Measurements from ENCODE around the gene ACSM4. TPM values are rescaled to one million over a fixed set of nuclear protein-coding genes. Genes with fewer than 3 reads are reported as not detected.
"Not testable (repeated sequence)": the region's sequence is repeated elsewhere in the genome, so short reads cannot be mapped to it uniquely, and the experiment has no call there.

ACSM4 gene
- total and polyA plus RNA-seq, 12 donors: not detected

DNA sequence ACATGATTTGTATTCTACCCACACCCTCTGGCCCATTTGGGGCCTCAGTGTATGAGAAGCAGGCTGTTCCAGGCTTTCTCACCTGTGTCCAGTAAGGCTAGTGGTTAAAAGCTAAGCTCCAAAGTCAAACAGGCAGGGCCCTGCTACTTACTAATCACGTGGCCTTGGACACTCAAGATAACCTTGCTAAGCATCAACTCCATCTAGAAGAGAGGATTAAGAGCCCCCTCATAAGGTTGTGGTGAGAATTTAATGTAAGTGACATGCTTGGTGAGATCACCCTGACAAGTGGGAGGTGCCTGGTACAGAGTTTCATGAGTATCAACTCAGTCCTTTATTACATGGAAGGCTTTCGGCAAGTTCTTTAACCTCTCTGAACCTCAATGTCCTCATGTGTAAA, 17.8 kb downstream of the ACSM4 start:
- no peak overlapping the region for H3K4me3 ChIP-seq
- intact Hi-C loops (cut with DNase I): no loop called here
- H3K27me3 ChIP-seq: no peaks in the 10 kb centered on the region
- H3K4me1 ChIP-seq (replicated peaks in 1 of 2): no peaks in the 10 kb centered on the region
- no peak overlapping the region for H3K27ac ChIP-seq
- H3K36me3 ChIP-seq (replicated peaks in 1 of 2): no peaks in the 10 kb centered on the region
- TF ChIP-seq CTCF (IDR thresholded peaks at IDR 0.05) (no peak), POLR2A (IDR thresholded peaks at IDR 0.05) (no peak)
- 56 to 74% (median 65%) methylated on average over 2 of the region's 2 CpGs for WGBS, 4 donors
- H3K9me3 ChIP-seq (replicated peaks in 1 of 3): no peaks in the 10 kb centered on the region
- DNase-seq: no peak

- WGBS, 4 donors: 74 to 88% (median 83%) methylated on average over 5 of the region's 5 CpGs
- TF ChIP-seq CTCF (IDR thresholded peaks at IDR 0.05) (no peak), POLR2A (IDR thresholded peaks at IDR 0.05) (no peak)
- H3K27me3 ChIP-seq: no peaks in the 10 kb centered on the region
- H3K27ac ChIP-seq: no peak overlapping the region
- no peak for DNase-seq
- no peaks in the 10 kb centered on the region for H3K9me3 ChIP-seq (replicated peaks in 1 of 3)
- no peaks in the 10 kb centered on the region for H3K36me3 ChIP-seq (replicated peaks in 1 of 2)
- intact Hi-C loops (cut with DNase I): no loop called here
- no peak overlapping the region for H3K4me3 ChIP-seq
- H3K4me1 ChIP-seq (replicated peaks in 1 of 2): no peaks in the 10 kb centered on the region
Measured at GRCh38 chr12:7322599-7322998, 18.7 kb downstream of the ACSM4 start.

DNA sequence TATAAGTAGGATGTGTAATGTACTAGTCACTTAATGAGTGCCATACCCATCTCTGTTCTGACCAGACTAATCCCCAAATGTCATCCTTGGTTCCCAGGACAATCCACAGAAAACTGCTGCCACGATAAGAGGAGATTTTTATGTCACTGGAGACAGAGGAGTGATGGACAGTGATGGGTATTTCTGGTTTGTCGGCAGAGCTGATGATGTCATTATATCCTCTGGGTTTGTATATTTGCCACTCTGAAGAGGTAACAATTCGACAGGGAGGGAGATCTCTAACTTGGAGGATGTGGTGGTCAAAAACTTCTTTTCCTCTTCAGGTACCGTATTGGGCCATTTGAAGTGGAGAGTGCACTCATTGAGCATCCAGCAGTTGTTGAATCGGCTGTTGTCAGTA, 20.3 kb downstream of the ACSM4 start:
- Histone ChIP-seq H3K4me1 (replicated peaks in 1 of 2) (no peaks in the 10 kb centered on the region), H3K4me3 (no peak overlapping the region), H3K36me3 (replicated peaks in 1 of 2) (no peaks in the 10 kb centered on the region), H3K27me3 (no peaks in the 10 kb centered on the region), H3K9me3 (replicated peaks in 1 of 3) (no peaks in the 10 kb centered on the region), H3K27ac (no peak overlapping the region)
- 67 to 80% (median 74%) methylated on average over 5 of the region's 5 CpGs for WGBS, 4 donors
- intact Hi-C loops (cut with DNase I): no loop called here
- no peak for DNase-seq
- TF ChIP-seq CTCF (IDR thresholded peaks at IDR 0.05): no peak
- no peak for TF ChIP-seq POLR2A (IDR thresholded peaks at IDR 0.05)

GRCh38 chr12:7327918-7328317, 24.0 kb downstream of the ACSM4 start:
- 65 to 67% (median 65%) methylated on average over 7 of the region's 7 CpGs for WGBS, 4 donors
- no peak for TF ChIP-seq POLR2A (IDR thresholded peaks at IDR 0.05)
- no peak for TF ChIP-seq CTCF (IDR thresholded peaks at IDR 0.05)
- no peaks in the 10 kb centered on the region for H3K4me1 ChIP-seq (replicated peaks in 1 of 2)

GRCh38 chr12:7337790-7338189, 33.9 kb downstream of the ACSM4 start:
- H3K4me3 ChIP-seq; H3K9me3 ChIP-seq (replicated peaks in 1 of 3); DNase-seq; H3K36me3 ChIP-seq (replicated peaks in 1 of 2); H3K27ac ChIP-seq; H3K27me3 ChIP-seq; H3K4me1 ChIP-seq (replicated peaks in 1 of 2); intact Hi-C loops (cut with DNase I): not testable (repeated sequence)
- 82 to 85% (median 83%) methylated on average over 5 of the region's 5 CpGs for WGBS, 4 donors

More at GRCh38 chr12:7327918-7328317, 24.0 kb downstream of the ACSM4 start:
- Histone ChIP-seq H3K9me3 (replicated peaks in 1 of 3) (no peaks in the 10 kb centered on the region), H3K4me3 (no peak overlapping the region), H3K36me3 (replicated peaks in 1 of 2) (no peaks in the 10 kb centered on the region), H3K27ac (no peak overlapping the region), H3K27me3 (no peaks in the 10 kb centered on the region)
- no peak for DNase-seq
- intact Hi-C loops (cut with DNase I): no loop called here
